AG09309 (cell line): ENCODE results near the gene TNFRSF4.

ENCODE experiments used
- DNase-seq: peaks from one replicate; pipeline ENCODE4 v3.0.0-alpha.2; 2010; ENCODE audit warnings: low read depth
- H3K4me3 ChIP-seq: 2 replicates; pipeline ENCODE4 v1.5.1; 2011; ENCODE audit warnings: mild to moderate bottlenecking, low read depth, low read length, moderate library complexity; ENCODE audit not compliant: control insufficient read depth
- TF ChIP-seq, protein P1 (sequence below): IDR thresholded peaks from 2 replicates; pipeline ENCODE4 v1.5.1; 2011; ENCODE audit warnings: mild to moderate bottlenecking, low read depth, low read length, inconsistent platforms; ENCODE audit not compliant: insufficient read depth, control insufficient read depth; ENCODE audit errors: missing control alignments

TNFRSF4 gene

DNA sequence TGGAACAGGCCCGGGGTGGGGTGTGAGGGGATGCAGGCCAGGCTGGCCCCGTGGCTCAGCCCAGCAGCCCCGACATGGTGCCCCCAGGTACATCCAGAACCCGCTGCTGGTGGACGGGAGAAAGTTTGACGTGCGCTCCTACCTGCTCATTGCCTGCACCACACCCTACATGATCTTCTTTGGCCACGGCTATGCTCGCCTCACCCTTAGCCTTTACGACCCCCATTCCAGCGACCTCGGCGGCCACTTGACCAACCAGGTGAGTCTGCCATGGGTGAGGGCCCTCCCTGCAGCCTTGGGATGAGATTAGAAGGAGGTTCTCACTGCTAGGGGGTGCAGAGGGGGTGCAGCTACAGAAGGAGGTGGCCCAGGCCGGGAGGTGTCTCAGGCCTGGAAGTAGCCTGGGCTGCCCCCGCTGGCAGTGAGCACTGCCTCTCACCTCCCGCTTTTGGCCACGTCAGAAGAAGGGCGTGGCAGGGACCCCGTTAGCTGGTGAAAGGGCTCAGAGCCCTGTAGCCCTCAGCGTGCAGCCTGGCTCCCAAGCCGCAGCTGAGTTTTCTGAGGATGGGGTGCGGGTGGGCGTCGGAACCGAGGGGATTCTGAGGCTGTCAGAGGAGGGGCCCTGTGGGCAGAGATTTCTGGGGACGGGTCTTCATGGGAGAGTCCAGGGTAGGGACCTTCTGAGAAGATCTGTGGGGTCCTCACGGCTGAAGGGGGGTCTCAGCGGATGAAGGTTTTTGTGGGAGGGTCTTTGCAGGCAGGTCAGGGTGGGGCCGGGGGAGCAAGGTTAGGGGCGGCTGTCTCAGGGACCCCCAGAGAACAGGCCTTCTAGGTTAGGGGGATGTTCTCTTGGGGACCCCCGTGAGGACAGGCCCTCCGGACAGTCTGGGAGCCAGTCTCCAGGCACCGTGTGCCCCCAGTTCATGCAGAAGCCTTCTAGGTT is 29.8 kb downstream of the TNFRSF4 start:
- DNase-seq = no peak
- no peak overlapping the region for H3K4me3 ChIP-seq
- TF ChIP-seq, protein P1, sequence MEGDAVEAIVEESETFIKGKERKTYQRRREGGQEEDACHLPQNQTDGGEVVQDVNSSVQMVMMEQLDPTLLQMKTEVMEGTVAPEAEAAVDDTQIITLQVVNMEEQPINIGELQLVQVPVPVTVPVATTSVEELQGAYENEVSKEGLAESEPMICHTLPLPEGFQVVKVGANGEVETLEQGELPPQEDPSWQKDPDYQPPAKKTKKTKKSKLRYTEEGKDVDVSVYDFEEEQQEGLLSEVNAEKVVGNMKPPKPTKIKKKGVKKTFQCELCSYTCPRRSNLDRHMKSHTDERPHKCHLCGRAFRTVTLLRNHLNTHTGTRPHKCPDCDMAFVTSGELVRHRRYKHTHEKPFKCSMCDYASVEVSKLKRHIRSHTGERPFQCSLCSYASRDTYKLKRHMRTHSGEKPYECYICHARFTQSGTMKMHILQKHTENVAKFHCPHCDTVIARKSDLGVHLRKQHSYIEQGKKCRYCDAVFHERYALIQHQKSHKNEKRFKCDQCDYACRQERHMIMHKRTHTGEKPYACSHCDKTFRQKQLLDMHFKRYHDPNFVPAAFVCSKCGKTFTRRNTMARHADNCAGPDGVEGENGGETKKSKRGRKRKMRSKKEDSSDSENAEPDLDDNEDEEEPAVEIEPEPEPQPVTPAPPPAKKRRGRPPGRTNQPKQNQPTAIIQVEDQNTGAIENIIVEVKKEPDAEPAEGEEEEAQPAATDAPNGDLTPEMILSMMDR = no peak

DNA sequence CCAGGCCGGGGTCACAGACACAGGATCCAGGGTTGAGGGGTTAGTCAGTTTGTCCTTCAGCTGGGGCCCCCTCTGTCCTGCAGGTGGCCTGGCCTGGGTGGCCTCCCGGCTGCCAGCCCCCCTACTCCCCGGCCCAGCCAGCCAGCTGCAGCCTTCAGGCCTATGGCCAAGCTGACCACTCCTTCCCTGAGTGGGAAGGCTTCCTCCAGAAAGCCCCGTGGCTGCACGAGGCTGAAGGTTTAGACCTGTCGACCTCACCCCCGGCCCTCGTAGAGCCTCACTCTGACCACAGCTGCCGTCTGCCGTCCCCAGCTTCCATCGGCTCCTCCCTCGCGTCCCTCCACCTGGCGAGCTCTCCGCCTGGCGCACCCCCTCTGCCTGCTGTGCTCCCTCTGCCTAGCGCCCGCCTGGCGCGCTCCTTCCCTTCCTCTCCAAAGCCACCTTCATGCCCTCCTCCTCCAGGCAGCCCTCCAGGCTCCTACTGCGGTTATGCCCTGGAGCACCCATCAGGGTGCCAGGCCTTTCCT is 30.7 kb downstream of the TNFRSF4 start:
- no peak for DNase-seq
- TF ChIP-seq, protein P1 = no peak
- H3K4me3 ChIP-seq = no peak overlapping the region

DNA sequence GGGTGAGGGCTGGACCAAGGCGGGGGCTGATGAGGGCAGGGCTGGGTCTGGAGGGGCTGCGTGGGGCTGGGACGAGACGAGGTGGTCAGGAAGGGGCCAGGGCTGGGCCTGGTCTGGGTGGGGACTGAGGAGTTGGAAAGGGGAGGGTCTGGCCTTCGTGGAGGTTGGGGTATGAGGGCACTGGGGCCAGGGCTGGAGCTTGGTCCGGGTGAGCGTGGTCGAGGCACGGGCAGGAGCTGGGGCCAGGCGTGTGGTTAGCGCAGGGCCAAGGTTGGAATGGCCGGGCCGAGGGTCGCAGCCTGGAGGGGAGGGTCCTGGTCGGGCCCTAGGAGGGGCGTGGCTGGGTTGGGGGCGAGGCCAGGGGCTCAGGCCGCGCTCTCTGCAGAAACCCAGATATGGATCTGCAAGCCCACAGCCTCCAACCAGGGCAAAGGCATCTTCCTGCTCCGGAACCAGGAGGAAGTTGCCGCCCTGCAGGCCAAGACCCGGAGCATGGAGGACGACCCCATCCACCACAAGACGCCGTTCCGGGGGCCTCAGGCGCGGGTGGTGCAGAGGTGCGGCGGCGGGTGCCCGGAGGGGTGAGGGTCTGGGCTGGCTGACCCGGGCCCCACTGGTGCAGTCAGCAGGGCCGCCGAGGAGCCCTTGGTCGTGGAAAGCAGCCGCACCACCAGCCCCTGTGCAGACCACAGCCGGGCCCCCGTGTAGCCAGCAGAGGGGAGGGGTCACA is 31.3 kb downstream of the TNFRSF4 start:
- no peak for DNase-seq
- H3K4me3 ChIP-seq = no peak overlapping the region
- TF ChIP-seq, protein P1 = no peak

DNA sequence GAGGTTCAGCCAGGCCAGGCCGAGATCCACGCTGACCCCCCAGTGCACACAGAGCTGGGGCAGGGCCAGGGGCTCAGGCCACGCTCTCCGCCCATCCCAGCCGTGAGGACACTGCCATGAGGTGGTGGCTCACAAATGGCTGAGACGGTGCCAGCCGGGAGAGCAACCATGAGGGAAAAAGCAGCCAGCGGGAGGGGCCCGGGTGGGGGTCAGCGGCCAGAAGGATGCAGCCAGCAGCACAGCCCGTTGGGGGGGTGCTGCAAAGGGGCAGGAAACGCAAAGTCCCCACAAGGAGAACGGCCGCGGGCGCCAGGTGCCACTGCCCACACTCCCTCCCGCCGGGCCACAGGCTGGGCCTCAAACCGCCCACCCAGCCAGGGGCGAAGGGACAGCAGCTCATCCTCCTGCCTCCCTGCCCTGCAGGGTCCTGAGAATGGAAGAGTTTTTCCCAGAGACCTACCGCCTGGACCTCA is 32.0 kb downstream of the TNFRSF4 start:
- H3K4me3 ChIP-seq = no peak overlapping the region
- TF ChIP-seq, protein P1 = no peak
- no peak for DNase-seq

DNA sequence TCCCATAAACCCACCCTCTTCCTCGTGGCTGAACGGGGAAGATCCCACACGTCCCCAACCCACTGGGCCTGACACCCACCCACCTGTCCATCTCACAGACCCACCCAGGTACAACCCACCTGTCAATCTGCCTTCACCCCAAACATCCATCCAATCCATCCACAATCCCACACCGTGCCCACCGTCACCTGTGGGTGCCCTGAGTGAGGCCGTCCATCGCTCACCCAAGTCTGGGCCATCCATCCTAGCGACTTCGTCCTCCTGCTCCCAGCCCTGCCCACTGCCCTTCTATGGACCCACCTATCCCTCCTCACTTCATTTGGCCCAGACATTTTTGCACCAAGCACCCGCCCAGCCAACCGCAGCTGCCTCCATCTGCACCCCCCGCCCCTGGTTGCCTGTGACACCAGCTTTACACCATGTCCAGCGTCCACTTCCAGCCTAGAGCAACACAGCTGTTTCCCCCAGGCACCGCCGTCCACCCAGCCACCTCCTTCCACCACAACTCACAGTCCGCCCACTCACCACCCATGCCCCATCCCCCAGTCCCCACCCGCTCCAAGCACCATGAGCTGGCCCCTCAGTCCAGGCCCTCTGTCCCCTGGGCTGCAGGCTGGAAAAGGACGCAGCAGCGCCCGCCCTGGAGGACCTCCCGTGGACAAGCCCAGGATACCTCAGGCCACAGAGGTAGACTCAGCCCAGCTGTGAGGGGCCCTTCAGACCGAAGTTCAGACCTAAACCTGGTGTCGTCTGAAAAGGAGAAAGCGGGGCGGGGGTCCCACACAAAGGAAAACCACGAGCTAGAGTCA is 32.6 kb downstream of the TNFRSF4 start:
- no peak for DNase-seq
- TF ChIP-seq, protein P1 = no peak
- H3K4me3 ChIP-seq = no peak overlapping the region
